K562 (cell line): ENCODE measurements around the gene FDX1. TPM values are rescaled to one million over a fixed set of nuclear protein-coding genes. Genes with fewer than 3 reads are reported as not detected.

Experiments
- ATAC-seq: fragments of 200-7000 bp; cut with Tn5 transposase; 3 replicates; pipeline ENCODE4 v1.9.1; 2020; ENCODE audit warnings: moderate library complexity
- BruUV-seq: library from RNA; stranded (reverse); fragments of 400-500 nt; replicated peaks from 2 replicates; lab custom pipeline; 2021; lab: Mats Ljungman, UMichigan
- CTCF ChIA-PET: fragments of 300-600 bp; formaldehyde crosslinking; extraction: SDS; loops from one replicate; lab custom pipeline; 2021; ENCODE audit warnings: low intra/inter-chr PET ratio; lab: Yijun Ruan, JAX
- POLR2A ChIA-PET: fragments of 300-600, 350-650 bp; sonication (Branson Sonifier 250); formaldehyde crosslinking; extraction: SDS; loops from one replicate; lab custom pipeline; 2021; ENCODE audit warnings: antibody characterized with exemption, inconsistent platforms; lab: Yijun Ruan, JAX
- DNase-seq, 4 experiments: peaks; one replicate each; pipeline versions ENCODE4 v3.0.0 to v3.0.0-alpha.2; 2011 to 2018; ENCODE audit warnings: low spot score in 3 of 4, mixed read lengths in 3 of 4; ENCODE audit errors: extremely low read depth in 1 of 4
- FAIRE-seq: peaks from 2 replicates; lab custom pipeline; 2011; peaks lifted over from hg19 to GRCh38; lab: Jason Lieb, UNC
- H2AFZ ChIP-seq: 2 replicates; pipeline ENCODE4 v1.6.0; 2011; ENCODE audit warnings: low read depth, low read length, control low read depth, inconsistent platforms
- H3K27ac ChIP-seq: fragments of 200-600 bp; 3 replicates; pipeline ENCODE4 v1.8.0; 2011; ENCODE audit warnings: low read depth, mild to moderate bottlenecking, control low read depth, inconsistent platforms, low read length, moderate library complexity, mixed read lengths; ENCODE audit errors: extremely low read depth
- H3K27me3 ChIP-seq, 2 experiments: fragments of 300-600 bp in 1 of 2; 2 replicates in 1 of 2; 3 replicates in 1 of 2; pipeline versions ENCODE4 v1.6.0 to v1.8.0; 2011; ENCODE audit warnings: inconsistent platforms in 2 of 2, low read length in 2 of 2, mild to moderate bottlenecking in 1 of 2, mixed read lengths in 1 of 2, moderate library complexity in 1 of 2; ENCODE audit not compliant: control insufficient read depth in 2 of 2, insufficient read depth in 2 of 2
- H3K36me3 ChIP-seq: fragments of 300-600 bp; 3 replicates; pipeline ENCODE4 v1.8.0; 2011; ENCODE audit warnings: mild to moderate bottlenecking, low read length, inconsistent platforms; ENCODE audit not compliant: control insufficient read depth, insufficient read depth
- H3K4me1 ChIP-seq, 2 experiments: fragments of 200-600 bp in 1 of 2; replicated peaks in 1 of 2; 2 replicates in 1 of 2; 3 replicates in 1 of 2; pipeline versions ENCODE4 v1.5.1 to v1.8.0; 2011; ENCODE audit warnings: inconsistent platforms in 2 of 2, low read length in 2 of 2, mild to moderate bottlenecking in 1 of 2, mixed read lengths in 1 of 2, moderate library complexity in 1 of 2; ENCODE audit not compliant: control insufficient read depth in 2 of 2, insufficient read depth in 2 of 2
- H3K4me2 ChIP-seq: 2 replicates; pipeline ENCODE4 v1.6.1; 2011; ENCODE audit warnings: low read length, control low read depth, inconsistent platforms, mixed read lengths; ENCODE audit not compliant: insufficient read depth
- H3K4me3 ChIP-seq: fragments of 200-600 bp; sonication (generic), shearing (Covaris generic); 2 replicates; pipeline ENCODE4 v1.5.1; 2016; ENCODE audit warnings: control low read depth, inconsistent platforms
- H3K79me2 ChIP-seq: fragments of 200-600 bp; 3 replicates; pipeline ENCODE4 v1.8.0; 2011; ENCODE audit warnings: low read length, inconsistent platforms; ENCODE audit not compliant: control insufficient read depth, insufficient read depth
- H3K9ac ChIP-seq, 2 experiments: 2 replicates each; pipeline versions ENCODE4 v1.6.0 to v1.6.1; 2011; ENCODE audit warnings: low read depth in 2 of 2, low read length in 2 of 2, control low read depth in 1 of 2, inconsistent platforms in 1 of 2, mild to moderate bottlenecking in 1 of 2, mixed read lengths in 1 of 2; ENCODE audit not compliant: insufficient read depth in 1 of 2
- H3K9me1 ChIP-seq: one replicate; pipeline ENCODE4 v1.6.0; 2011; ENCODE audit warnings: inconsistent platforms, mild to moderate bottlenecking, low read length, moderate library complexity; ENCODE audit not compliant: control insufficient read depth, insufficient read depth
- H3K9me3 ChIP-seq: replicated peaks from 2 replicates; pipeline ENCODE4 v1.5.1; 2011; ENCODE audit warnings: low read depth, low read length, inconsistent platforms; ENCODE audit not compliant: control insufficient read depth, insufficient read depth
- H4K20me1 ChIP-seq: replicated peaks from 2 replicates; pipeline ENCODE4 v1.6.1; 2011; ENCODE audit warnings: low read length, inconsistent platforms, mixed read lengths; ENCODE audit not compliant: control insufficient read depth, insufficient read depth
- PYGO2 ChIP-seq: fragments of 450-650 bp; IDR thresholded peaks from 2 replicates; pipeline ENCODE4 v1.6.1; 2016; ENCODE audit warnings: mild to moderate bottlenecking, missing genetic modification characterization, moderate library complexity, missing compliant biosample characterization
- ZNF76 ChIP-seq: fragments of 250-450 bp; sonication (Bioruptor Pico); IDR thresholded peaks from 2 replicates; pipeline ENCODE4 v1.4.0; 2020; ENCODE audit warnings: mild to moderate bottlenecking, moderate library complexity, borderline replicate concordance
- WGBS: fragments of 100-300 bp; shearing (Covaris generic); methylation state at CpG from one replicate; pipeline ENCODE4 v1.1.6; 2016; ENCODE audit warnings: low coverage, mixed read lengths; ENCODE audit not compliant: insufficient coverage; ENCODE audit errors: missing lambda C conversion rate; 5-methylcytosine and 5-hydroxymethylcytosine counted together
- in situ Hi-C: fragments of 300-500 bp; cut with MboI; formaldehyde crosslinking; loops from 4 replicates; pipeline ENCODE4 v1.15.0; 2018; ENCODE audit warnings: inconsistent platforms, mixed read lengths
- intact Hi-C: fragments of 100-400 bp; cut with micrococcal nuclease; formaldehyde crosslinking; loops from 2 replicates; pipeline ENCODE4 v1.14.2; 2022
- polyA plus RNA-seq, 8 experiments: library from polyadenylated mRNA; depleted of rRNA in 4 of 8; stranded (reverse) in 5 of 8; unstranded in 3 of 8; fragments of >200 nt; fragmentation: Nextera tagmentation in 2 of 8; fragmentation: Illumina TruSeq in 1 of 8; extraction: Ambion mirVana in 2 of 8; extraction: Trizol in 1 of 8; gene quantifications; 2 replicates each; pipeline versions ENCODE4 v1.2.1 to v1.2.3, GENCODE V29; 2011 to 2014; ENCODE audit warnings: inconsistent platforms in 1 of 8, missing spikeins in 1 of 8
- total RNA-seq, 7 experiments: library from RNA; depleted of rRNA in 6 of 7; stranded (reverse); fragments of >200 nt in 6 of 7; fragmentation: Illumina TruSeq in 2 of 7; extraction: Trizol in 2 of 7; gene quantifications; 2 replicates each; pipeline versions ENCODE4 v1.2.1 to v1.2.3, GENCODE V29; 2011 to 2021; ENCODE audit warnings: low replicate concordance in 1 of 7
- TF ChIP-seq, protein P1 (sequence below): fragments of 450-650 bp; IDR thresholded peaks from 2 replicates; pipeline ENCODE4 v1.7.1; 2018; ENCODE audit warnings: mild to moderate bottlenecking, low read depth; ENCODE audit not compliant: partially characterized antibody
- TF ChIP-seq, protein P2 (sequence below), 2 experiments: fragments of 450-650 bp in 1 of 2; sonication (generic) in 1 of 2; formaldehyde crosslinking in 1 of 2; IDR thresholded peaks; 2 replicates each; pipeline versions ENCODE4 v1.7.1 to v1.9.0; 2016 to 2022; ENCODE audit warnings: inconsistent platforms in 1 of 2, mild to moderate bottlenecking in 1 of 2, missing genetic modification reagents in 1 of 2

Gene FDX1
- total and polyA plus RNA-seq, 9 of the 15 experiments (the other 6 are each of a cell fraction or from before 2014, with no cell fraction given): 6.4 to 14.3 (median 11.4) TPM

DNA sequence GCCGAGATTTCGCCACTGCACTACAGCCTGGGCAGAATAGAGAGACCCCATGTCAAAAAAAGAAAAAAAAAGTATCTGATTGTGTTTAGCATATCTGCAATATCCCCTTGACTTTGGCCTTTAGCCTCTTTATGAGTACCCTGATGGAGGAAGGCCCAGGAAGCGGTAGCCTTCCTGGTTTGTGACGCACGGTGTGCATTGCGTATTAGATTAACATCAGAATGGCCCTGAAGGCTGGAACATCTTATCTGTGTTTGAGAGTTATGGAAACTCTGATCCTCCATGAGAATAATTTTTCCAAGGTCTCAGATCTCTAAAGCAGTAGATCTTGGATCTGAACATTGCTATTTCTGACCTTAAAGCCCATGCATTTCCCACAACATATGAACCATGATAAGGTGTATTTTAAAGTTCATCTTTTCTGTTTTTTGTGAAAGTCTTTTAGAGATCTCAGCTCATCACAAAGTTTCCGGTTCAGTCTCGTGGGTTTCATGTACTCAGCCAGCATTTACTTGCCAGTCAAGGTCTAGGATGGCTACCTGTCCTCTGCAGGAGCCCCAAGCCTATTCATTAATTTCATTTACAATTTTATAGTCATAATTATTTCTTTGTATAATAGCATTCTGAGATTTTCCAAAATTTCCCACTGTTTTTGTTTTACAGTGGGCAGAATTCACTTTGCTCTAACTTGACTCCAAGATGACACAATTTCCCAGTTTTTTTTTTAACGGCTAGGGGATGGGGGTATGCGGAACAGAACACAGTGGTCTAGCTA lies 605 bp upstream of the FDX1 start:
- H3K27me3 ChIP-seq: no peaks in the 10 kb centered on the region
- BruUV-seq: no TSS peak
- FAIRE-seq: no peak
- DNase-seq: no peak
- intact Hi-C loops (no loop called here), in situ Hi-C loops (no loop called here)
- peak overlapping the region; percentile 77 to 96; a peak in 3 of 4 replicates for H3K9ac ChIP-seq
- peaks cover 37% of the 10 kb centered on the region for H3K79me2 ChIP-seq
- H2AFZ ChIP-seq: peak overlapping the region; percentile 74
- H3K4me2 ChIP-seq: peak overlapping the region; percentile 91
- 58% methylated on average over 10 of the region's 10 CpGs for WGBS
- no peaks in the 10 kb centered on the region for H3K9me1 ChIP-seq
- TF ChIP-seq PYGO2 (tag) (0 out of 2 replicates have a peak, but pooled peaks have one; percentile 14), ZNF76 (no peak)
- TF ChIP-seq, protein P1, sequence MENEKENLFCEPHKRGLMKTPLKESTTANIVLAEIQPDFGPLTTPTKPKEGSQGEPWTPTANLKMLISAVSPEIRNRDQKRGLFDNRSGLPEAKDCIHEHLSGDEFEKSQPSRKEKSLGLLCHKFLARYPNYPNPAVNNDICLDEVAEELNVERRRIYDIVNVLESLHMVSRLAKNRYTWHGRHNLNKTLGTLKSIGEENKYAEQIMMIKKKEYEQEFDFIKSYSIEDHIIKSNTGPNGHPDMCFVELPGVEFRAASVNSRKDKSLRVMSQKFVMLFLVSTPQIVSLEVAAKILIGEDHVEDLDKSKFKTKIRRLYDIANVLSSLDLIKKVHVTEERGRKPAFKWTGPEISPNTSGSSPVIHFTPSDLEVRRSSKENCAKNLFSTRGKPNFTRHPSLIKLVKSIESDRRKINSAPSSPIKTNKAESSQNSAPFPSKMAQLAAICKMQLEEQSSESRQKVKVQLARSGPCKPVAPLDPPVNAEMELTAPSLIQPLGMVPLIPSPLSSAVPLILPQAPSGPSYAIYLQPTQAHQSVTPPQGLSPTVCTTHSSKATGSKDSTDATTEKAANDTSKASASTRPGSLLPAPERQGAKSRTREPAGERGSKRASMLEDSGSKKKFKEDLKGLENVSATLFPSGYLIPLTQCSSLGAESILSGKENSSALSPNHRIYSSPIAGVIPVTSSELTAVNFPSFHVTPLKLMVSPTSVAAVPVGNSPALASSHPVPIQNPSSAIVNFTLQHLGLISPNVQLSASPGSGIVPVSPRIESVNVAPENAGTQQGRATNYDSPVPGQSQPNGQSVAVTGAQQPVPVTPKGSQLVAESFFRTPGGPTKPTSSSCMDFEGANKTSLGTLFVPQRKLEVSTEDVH: peak; percentile 40
- TF ChIP-seq, protein P2, sequence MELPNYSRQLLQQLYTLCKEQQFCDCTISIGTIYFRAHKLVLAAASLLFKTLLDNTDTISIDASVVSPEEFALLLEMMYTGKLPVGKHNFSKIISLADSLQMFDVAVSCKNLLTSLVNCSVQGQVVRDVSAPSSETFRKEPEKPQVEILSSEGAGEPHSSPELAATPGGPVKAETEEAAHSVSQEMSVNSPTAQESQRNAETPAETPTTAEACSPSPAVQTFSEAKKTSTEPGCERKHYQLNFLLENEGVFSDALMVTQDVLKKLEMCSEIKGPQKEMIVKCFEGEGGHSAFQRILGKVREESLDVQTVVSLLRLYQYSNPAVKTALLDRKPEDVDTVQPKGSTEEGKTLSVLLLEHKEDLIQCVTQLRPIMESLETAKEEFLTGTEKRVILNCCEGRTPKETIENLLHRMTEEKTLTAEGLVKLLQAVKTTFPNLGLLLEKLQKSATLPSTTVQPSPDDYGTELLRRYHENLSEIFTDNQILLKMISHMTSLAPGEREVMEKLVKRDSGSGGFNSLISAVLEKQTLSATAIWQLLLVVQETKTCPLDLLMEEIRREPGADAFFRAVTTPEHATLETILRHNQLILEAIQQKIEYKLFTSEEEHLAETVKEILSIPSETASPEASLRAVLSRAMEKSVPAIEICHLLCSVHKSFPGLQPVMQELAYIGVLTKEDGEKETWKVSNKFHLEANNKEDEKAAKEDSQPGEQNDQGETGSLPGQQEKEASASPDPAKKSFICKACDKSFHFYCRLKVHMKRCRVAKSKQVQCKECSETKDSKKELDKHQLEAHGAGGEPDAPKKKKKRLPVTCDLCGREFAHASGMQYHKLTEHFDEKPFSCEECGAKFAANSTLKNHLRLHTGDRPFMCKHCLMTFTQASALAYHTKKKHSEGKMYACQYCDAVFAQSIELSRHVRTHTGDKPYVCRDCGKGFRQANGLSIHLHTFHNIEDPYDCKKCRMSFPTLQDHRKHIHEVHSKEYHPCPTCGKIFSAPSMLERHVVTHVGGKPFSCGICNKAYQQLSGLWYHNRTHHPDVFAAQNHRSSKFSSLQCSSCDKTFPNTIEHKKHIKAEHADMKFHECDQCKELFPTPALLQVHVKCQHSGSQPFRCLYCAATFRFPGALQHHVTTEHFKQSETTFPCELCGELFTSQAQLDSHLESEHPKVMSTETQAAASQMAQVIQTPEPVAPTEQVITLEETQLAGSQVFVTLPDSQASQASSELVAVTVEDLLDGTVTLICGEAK (IDR thresholded peaks at IDR 0.05): 0 out of 2 replicates have a peak, but pooled peaks have one; percentile 20
- TF ChIP-seq, protein P2 (CRISPR knock-in tag; IDR thresholded peaks at IDR 0.05): no peak
- POLR2A ChIA-PET: interaction anchor here (0.7 to 1.4 kb wide), 3 partner anchors 15 to 229 kb away, joined by 4 to 5 read pairs (median 4); no protein-coding TSS in a partner anchor
- no peaks in the 10 kb centered on the region; the same call in 1 of the 2 replicates for H4K20me1 ChIP-seq
- CTCF ChIA-PET: interaction anchor here (0.7 kb wide), 1 partner anchor 37 kb away, joined by 4 read pairs; no protein-coding TSS in a partner anchor
- peaks cover 11 to 13% of the 10 kb centered on the region in 2 experiments; a peak in 4 of 5 replicates for H3K4me1 ChIP-seq
- peak overlapping the region; percentile 81; the same call in 1 of the 3 replicates for H3K27ac ChIP-seq
- no peaks in the 10 kb centered on the region for H3K9me3 ChIP-seq
- no peaks in the 10 kb centered on the region for H3K36me3 ChIP-seq
- ATAC-seq: no peak
- H3K4me3 ChIP-seq: peak overlapping the region; percentile 70
